Adrenal gland (tissue), 12 donors: Measurements from ENCODE around the gene ACSF3. TPM values are rescaled to one million over a fixed set of nuclear protein-coding genes. Genes with fewer than 3 reads are reported as not detected.

ENCODE experiments used
- DNase-seq, 7 donors: peaks; one replicate each; pipeline ENCODE4 v3.0.0-alpha.2; 2019 to 2020
- H3K27ac ChIP-seq, 5 donors: fragments of 200-600 bp; sonication (generic) in 4 of 5; 1 replicate in 3 of 5; 2 replicates in 2 of 5; pipeline versions ENCODE4 v1.5.1 to v1.8.0; 2016 to 2020; ENCODE audit warnings: mild to moderate bottlenecking in 1 of 5
- H3K27me3 ChIP-seq: fragments of 200-600 bp; 2 replicates; pipeline ENCODE4 v1.8.0; 2021
- H3K36me3 ChIP-seq, 2 donors: fragments of 200-600 bp; replicated peaks in 1 of 2; 1 replicate in 1 of 2; 2 replicates in 1 of 2; pipeline versions ENCODE4 v1.5.1 to v1.8.0; 2018 to 2022
- H3K4me1 ChIP-seq, 2 donors: fragments of 200-600 bp; replicated peaks in 1 of 2; 1 replicate in 1 of 2; 2 replicates in 1 of 2; pipeline versions ENCODE4 v1.5.1 to v1.8.0; 2018 to 2021
- H3K4me3 ChIP-seq, 4 donors: fragments of 200-600 bp; sonication (generic) in 3 of 4; one replicate each; pipeline ENCODE4 v1.5.1; 2016 to 2018
- H3K9me3 ChIP-seq, 3 donors: fragments of 200-600 bp; sonication (generic) in 1 of 3; replicated peaks in 1 of 3; 1 replicate in 2 of 3; 2 replicates in 1 of 3; pipeline versions ENCODE4 v1.5.1 to v1.8.0; 2016 to 2021
- POLR2A ChIP-seq, 2 donors: fragments of 450-650 bp; IDR thresholded peaks; one replicate each; pipeline ENCODE4 v1.6.1; 2017; ENCODE audit warnings: antibody characterized with exemption in 2 of 2, mild to moderate bottlenecking in 2 of 2, moderate library complexity in 1 of 2
- WGBS, 4 donors: extraction: QIAGEN DNeasy Blood & Tissue Kit in 2 of 4; methylation state at CpG; one replicate each; pipeline versions ENCODE4 v1.1.5 to v1.1.7; 2013 to 2017; 5-methylcytosine and 5-hydroxymethylcytosine counted together
- intact Hi-C, 2 donors: fragments of 100-400 bp; cut with DNase I; formaldehyde crosslinking; loops; one replicate each; pipeline versions ENCODE4 v1.14.1 to v1.15.0; 2022 to 2023
- polyA plus RNA-seq, 3 donors: library from polyadenylated mRNA; stranded (reverse); fragments of 200-250 nt in 2 of 3; fragments of 350-450 nt in 1 of 3; fragmentation: Illumina TruSeq in 1 of 3; extraction: RNeasy Lipid Tissue Mini Kit (QIAGEN cat#74804) in 1 of 3; gene quantifications; one replicate each; pipeline ENCODE4 v1.2.3, GENCODE V29; 2013 to 2014
- total RNA-seq, 9 donors: library from RNA; depleted of rRNA in 4 of 9; stranded (reverse); fragments of >200 nt in 4 of 9; fragments of 120-200 nt in 1 of 9; fragmentation: NEBNext Ultra II Directional in 1 of 9; extraction: Animal tissue kit (Norgen Biotek cat#: 25700) in 1 of 9; gene quantifications; one replicate each; pipeline versions ENCODE4 v1.1.0 to v1.2.4, GENCODE V29; 2013 to 2023
- TF ChIP-seq, protein P1 (sequence below), 6 experiments: fragments of 450-650 bp in 4 of 6; fragments of 200-600 bp in 2 of 6; sonication (generic) in 1 of 6; IDR thresholded peaks; 1 replicate in 5 of 6; 2 replicates in 1 of 6; pipeline versions ENCODE4 v1.5.1 to v1.8.0; 2016 to 2021; ENCODE audit warnings: antibody characterized with exemption in 6 of 6, mild to moderate bottlenecking in 2 of 6, moderate library complexity in 1 of 6
- donor health status: healthy with polysubstance abuse.
- donor health status: Bipolar disorder and iron deficiency.
- donor health status: DM: yes; HTN: yes; CAD: no.
- donor health status: DM: no; HTN: no; CAD: no.
- donor health status: DM: no; HTN: no; CAD: no.
- donor health status: DM: yes; HTN: yes; CAD: no.

Gene ACSF3
- total and polyA plus RNA-seq, 12 donors, result 32.4 to 90.3 (median 57.0) TPM

DNA sequence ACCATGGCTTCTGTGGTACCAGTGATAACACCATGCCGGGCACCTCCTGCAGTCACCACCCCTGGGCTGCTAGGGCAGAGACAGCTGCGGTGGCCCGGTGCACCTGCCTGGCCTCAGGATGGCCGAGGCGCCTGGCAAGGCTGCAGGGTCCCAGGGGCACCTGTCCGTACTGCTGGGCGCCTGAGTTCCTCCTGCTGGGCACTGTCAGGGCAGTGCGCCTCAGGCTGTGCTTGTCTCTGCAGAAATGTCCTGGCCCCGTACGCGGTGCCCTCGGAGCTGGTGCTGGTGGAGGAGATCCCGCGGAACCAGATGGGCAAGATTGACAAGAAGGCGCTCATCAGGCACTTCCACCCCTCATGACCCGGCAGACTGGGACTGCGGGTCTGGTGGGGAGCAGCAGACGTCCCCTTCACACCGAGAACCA is 60.2 kb downstream of the ACSF3 start:
- TF ChIP-seq, protein P1, sequence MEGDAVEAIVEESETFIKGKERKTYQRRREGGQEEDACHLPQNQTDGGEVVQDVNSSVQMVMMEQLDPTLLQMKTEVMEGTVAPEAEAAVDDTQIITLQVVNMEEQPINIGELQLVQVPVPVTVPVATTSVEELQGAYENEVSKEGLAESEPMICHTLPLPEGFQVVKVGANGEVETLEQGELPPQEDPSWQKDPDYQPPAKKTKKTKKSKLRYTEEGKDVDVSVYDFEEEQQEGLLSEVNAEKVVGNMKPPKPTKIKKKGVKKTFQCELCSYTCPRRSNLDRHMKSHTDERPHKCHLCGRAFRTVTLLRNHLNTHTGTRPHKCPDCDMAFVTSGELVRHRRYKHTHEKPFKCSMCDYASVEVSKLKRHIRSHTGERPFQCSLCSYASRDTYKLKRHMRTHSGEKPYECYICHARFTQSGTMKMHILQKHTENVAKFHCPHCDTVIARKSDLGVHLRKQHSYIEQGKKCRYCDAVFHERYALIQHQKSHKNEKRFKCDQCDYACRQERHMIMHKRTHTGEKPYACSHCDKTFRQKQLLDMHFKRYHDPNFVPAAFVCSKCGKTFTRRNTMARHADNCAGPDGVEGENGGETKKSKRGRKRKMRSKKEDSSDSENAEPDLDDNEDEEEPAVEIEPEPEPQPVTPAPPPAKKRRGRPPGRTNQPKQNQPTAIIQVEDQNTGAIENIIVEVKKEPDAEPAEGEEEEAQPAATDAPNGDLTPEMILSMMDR (IDR thresholded peaks at IDR 0.05), result no peak
- no peak for TF ChIP-seq POLR2A (IDR thresholded peaks at IDR 0.05)
- Histone ChIP-seq H3K4me3 (no peak overlapping the region), H3K9me3 (no peaks in the 10 kb centered on the region), H3K27me3 (no peaks in the 10 kb centered on the region), H3K27ac (no peak overlapping the region), H3K4me1 (peaks cover 13 to 23% of the 10 kb centered on the region in 2 donors), H3K36me3 (peaks cover 0 to 12% of the 10 kb centered on the region in 2 donors)
- intact Hi-C loops, result no loop called here
- DNase-seq, result peak in 2 of 7 donors; percentile 17 to 62
- 93 to 97% methylated on average over 19 of the region's 19 CpGs; no CpG with 5 or more reads in 2 of the 4 donors for WGBS, 4 donors

DNA sequence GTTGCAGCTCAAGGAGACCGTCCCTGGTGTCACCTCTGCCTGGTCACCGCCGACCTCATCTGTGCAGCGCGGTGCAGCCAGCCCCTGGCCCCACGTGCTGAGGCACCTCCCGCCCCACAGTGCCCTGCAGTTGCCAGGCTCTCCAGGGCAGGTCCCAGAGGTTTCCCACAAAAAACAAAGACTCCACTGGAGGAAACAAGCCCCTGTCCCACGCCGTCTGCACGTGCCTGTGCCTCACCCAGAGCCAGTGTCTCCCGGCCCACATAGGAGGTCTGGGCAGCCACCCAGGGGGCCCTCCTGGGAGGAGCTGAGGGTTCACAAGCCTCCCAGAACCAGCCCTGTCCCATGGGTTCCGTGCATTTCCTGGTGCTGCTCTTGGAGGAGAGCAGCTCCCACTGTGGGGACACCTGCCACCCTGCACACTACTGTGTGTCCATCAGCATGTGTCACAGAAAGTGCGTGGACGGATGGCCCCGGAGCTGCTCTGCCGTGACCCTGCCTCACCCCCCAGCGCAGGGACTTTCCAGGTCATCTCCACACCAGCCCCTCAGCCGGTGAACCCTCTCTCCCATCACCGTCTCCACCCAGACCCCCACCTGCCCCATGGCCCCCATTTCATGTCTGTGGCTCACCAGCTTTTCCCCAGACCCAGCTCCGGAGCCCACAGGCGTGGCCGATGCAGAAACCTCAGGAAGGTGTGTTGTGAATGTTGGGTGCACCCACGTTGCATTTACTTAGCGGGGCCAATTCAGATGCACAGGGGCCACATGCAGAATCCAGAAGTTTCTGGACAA is 60.9 kb downstream of the ACSF3 start:
- Histone ChIP-seq H3K27ac (no peak overlapping the region), H3K27me3 (no peaks in the 10 kb centered on the region), H3K36me3 (peaks cover 0 to 7% of the 10 kb centered on the region in 2 donors), H3K4me3 (no peak overlapping the region), H3K9me3 (no peaks in the 10 kb centered on the region), H3K4me1 (peaks cover 13 to 23% of the 10 kb centered on the region in 2 donors)
- TF ChIP-seq, protein P1 (IDR thresholded peaks at IDR 0.05), result no peak
- no peak for TF ChIP-seq POLR2A (IDR thresholded peaks at IDR 0.05)
- WGBS, 4 donors, result 73 to 83% (median 79%) methylated on average over 14 to 24 of the region's 24 CpGs
- intact Hi-C loops, result no loop called here
- peak in 1 of 7 donors; percentile 19 for DNase-seq

DNA sequence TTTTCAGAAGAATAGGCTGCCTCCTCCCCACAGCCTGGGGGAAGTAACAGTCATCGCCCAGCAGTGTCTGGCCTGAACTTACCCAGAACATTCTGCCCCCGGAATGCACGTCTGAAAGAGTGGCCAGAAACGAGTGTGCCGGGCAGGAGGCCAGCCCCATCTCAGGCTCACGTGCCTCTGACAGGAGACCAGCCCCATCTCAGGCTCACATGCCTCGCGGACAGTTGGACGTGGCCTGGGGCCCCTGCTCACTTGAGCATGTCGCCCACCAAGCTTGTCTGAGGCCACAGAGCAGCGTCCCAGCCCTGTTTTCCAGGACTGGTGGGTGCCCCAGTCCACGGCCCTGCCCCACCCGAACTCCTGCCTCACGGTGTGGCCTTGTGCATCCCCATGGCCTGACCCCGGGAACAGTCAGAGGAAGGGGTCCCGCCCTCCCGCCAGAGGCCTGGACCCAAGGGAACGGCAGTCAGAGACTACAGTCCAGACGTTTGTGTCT is 61.6 kb downstream of the ACSF3 start:
- Histone ChIP-seq H3K36me3 (peaks cover 0 to 1% of the 10 kb centered on the region in 2 donors), H3K27ac (peak overlapping the region in 2 of 5 donors; percentile 22 to 79), H3K27me3 (no peaks in the 10 kb centered on the region), H3K9me3 (no peaks in the 10 kb centered on the region), H3K4me1 (peaks cover 13 to 23% of the 10 kb centered on the region in 2 donors), H3K4me3 (no peak overlapping the region)
- WGBS, 4 donors, result 8 to 34% (median 22%) methylated on average over 11 to 19 of the region's 19 CpGs
- intact Hi-C loops, result no loop called here
- peak; percentile 58 to 92 (median 70) for DNase-seq
- TF ChIP-seq, protein P1 (IDR thresholded peaks at IDR 0.05), result no peak
- no peak for TF ChIP-seq POLR2A (IDR thresholded peaks at IDR 0.05)

DNA sequence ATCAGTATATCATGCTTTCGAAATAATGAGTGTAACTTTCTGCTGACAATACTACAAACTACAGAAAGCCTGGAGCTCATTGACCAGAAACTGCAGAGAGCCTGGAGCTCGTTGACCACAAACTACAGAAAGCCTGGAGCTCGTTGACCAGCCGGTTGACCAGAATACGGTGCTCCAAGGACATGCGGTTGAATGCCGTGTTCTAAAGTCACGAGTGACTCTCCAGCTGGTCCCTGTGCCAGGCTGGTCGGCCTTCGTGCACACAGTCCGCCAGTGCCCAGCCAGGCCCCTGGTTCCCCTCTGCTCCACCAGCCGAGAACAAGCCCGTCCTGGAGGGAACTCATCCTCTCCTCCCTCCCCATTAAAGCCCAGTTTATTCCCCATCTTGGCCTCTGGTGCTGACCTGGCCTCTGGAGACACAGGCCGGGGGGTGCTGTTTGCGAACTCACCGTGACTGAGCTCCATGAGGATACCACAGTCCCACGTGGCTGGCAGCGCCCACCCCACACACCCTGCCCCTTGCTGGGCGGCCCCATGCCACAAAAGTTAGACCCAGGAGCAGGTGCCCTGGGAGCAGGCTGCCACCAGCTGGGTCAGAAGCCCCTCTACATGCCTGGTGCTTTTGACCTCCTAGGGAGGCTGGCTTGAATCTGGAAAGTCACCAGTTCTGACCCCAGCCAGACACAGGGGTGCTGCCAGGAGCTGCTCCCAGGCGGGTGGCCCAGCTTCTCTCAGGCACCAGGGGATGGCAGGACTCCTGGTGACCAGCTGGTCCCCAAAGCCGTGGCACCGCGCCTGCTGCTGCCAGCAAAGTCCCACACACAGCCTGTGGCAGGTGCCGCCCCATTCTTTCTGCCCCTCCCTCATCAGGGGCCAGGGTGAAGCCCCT is 62.4 kb downstream of the ACSF3 start:
- Histone ChIP-seq H3K27me3 (no peaks in the 10 kb centered on the region), H3K4me1 (peaks cover 13 to 23% of the 10 kb centered on the region in 2 donors), H3K9me3 (no peaks in the 10 kb centered on the region), H3K4me3 (no peak overlapping the region), H3K36me3 (no peaks in the 10 kb centered on the region), H3K27ac (peak overlapping the region in 2 of 5 donors; percentile 18 to 79)
- 55 to 60% (median 56%) methylated on average over 13 to 24 of the region's 24 CpGs for WGBS, 4 donors
- peak in 6 of 7 donors; percentile 41 to 65 (median 52) for DNase-seq
- intact Hi-C loops, result no loop called here
- TF ChIP-seq, protein P1 (IDR thresholded peaks at IDR 0.05), result no peak
- no peak for TF ChIP-seq POLR2A (IDR thresholded peaks at IDR 0.05)
